Measurements from ENCODE around the gene SPIN3.
"Not testable (repeated sequence)": the region's sequence is repeated elsewhere in the genome, so short reads cannot be mapped to it uniquely, and the experiment has no call there.

The SPIN3 gene

DNA sequence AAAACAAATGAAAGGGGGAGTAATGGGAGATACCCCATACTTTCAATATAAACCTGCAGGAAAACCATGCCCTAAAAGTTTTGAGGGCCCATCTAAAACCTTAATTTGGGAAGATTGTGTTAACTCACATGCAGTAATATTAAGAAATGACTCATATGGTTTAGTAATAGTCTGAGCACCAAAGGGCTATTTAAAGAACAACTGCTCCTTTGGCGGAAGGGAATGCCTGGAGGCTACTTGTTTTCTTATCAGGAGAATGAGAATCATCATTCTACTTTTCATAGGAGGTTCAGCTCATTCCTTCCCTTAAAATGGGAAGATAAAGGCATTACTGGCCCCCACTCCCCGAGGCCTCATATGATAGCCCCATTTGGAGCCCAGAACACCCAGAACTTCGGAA, 47.6 kb downstream of the SPIN3 start:
- peaks cover 0 to 29% (median 0%) of the 10 kb centered on the region in 3 donors for H3K9me3 ChIP-seq
- H3K27me3 ChIP-seq: no peaks in the 10 kb centered on the region
- no peak for TF ChIP-seq CTCF (IDR thresholded peaks at IDR 0.05)
- H3K27ac ChIP-seq: no peak overlapping the region
- no peak overlapping the region for H3K4me3 ChIP-seq
- no peaks in the 10 kb centered on the region for H3K4me1 ChIP-seq
- no peak for DNase-seq
- H3K36me3 ChIP-seq: no peaks in the 10 kb centered on the region
- intact Hi-C loops (cut with DNase I; ENCODE audit: low total_unique reads): no loop called here

DNA sequence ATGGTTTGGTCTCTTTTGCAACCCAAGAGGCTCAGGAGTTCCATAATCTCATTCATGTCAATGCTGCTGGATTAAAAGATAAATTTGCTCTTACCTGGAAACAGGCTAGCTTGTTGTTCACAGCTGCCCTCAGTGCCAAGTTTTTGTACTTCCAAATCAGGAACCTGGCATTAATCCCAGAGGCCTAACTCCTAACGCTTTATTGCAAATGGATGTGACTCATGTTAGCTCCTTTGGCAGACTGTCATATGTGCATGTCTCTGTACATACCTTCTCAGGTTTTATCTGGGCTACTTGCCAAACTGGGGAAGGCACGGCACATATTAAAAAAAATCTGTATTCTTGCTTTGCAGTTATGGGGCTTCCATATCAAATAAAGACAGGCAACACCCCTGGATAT, 49.1 kb downstream of the SPIN3 start:
- H3K27me3 ChIP-seq; intact Hi-C loops (cut with DNase I; ENCODE audit: low total_unique reads); H3K36me3 ChIP-seq; DNase-seq; H3K4me1 ChIP-seq; H3K27ac ChIP-seq; H3K4me3 ChIP-seq: not testable (repeated sequence)
- H3K9me3 ChIP-seq: peaks cover 0 to 23% (median 0%) of the 10 kb centered on the region in 3 donors

DNA sequence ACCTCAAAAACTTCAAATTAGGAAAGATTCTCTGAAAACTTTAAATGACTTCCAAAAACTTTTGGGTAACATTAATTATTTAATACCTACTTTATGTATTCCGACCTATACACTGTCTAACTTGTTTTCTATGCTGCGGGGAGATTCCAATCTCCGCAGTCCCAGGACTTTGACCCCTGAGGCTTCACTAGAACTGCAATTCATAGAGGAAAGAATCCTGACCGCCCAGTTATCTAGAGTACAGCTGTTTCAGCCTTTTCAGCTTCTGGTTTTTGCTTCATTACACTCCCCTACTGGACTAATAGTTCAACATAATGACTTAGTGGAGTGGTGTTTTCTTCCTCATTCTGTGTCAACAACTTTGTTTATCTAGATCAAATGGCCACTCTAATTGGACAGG, 50.1 kb downstream of the SPIN3 start:
- H3K27ac ChIP-seq; DNase-seq; H3K4me1 ChIP-seq; intact Hi-C loops (cut with DNase I; ENCODE audit: low total_unique reads); H3K27me3 ChIP-seq; H3K36me3 ChIP-seq; H3K4me3 ChIP-seq: not testable (repeated sequence)
- H3K9me3 ChIP-seq: peaks cover 0 to 14% (median 0%) of the 10 kb centered on the region in 3 donors

- intact Hi-C loops (cut with DNase I; ENCODE audit: low total_unique reads): no loop called here
- Histone ChIP-seq H3K36me3 (no peaks in the 10 kb centered on the region), H3K4me1 (no peaks in the 10 kb centered on the region), H3K27me3 (no peaks in the 10 kb centered on the region), H3K4me3 (no peak overlapping the region), H3K27ac (no peak overlapping the region), H3K9me3 (peaks cover 0 to 20% (median 8%) of the 10 kb centered on the region in 3 donors)
- no peak for TF ChIP-seq CTCF (IDR thresholded peaks at IDR 0.05)
- no peak for DNase-seq
Measured at GRCh38 chrX:56943264-56943663, 52.1 kb downstream of the SPIN3 start.

Measured in tibial artery (tissue), 4 donors.